H7 (cell line): ENCODE measurements around the gene RPL21. TPM values are rescaled to one million over a fixed set of nuclear protein-coding genes. Genes with fewer than 3 reads are reported as not detected.
A peak's percentile ranks its signal among the peaks of the same experiment; 100 is the strongest.
"Not testable (repeated sequence)": the region's sequence is repeated elsewhere in the genome, so short reads cannot be mapped to it uniquely, and the experiment has no call there.

Experiments
- DNase-seq: peaks from one replicate; pipeline ENCODE4 v3.0.0; 2012
- H3K27me3 ChIP-seq: 2 replicates; pipeline ENCODE4 v1.6.0; 2011; ENCODE audit warnings: mild to moderate bottlenecking, low read length; ENCODE audit not compliant: control insufficient read depth, insufficient read depth
- H3K36me3 ChIP-seq: replicated peaks from 2 replicates; pipeline ENCODE4 v1.5.1; 2011; ENCODE audit warnings: low read length; ENCODE audit not compliant: control insufficient read depth, insufficient read depth
- H3K4me3 ChIP-seq: 2 replicates; pipeline ENCODE4 v1.5.1; 2011; ENCODE audit warnings: low read depth, mild to moderate bottlenecking, control low read depth, low read length, moderate library complexity; ENCODE audit not compliant: insufficient read depth
- total RNA-seq: library from RNA; depleted of rRNA; stranded (reverse); fragments of >200 nt; shearing (Covaris generic); gene quantifications from 2 replicates; pipeline ENCODE4 v1.2.3, GENCODE V29; 2014; rRNA removed

The RPL21 gene
- total RNA-seq = 1,511 and 1,563 TPM in 2 replicates

- peak; percentile 84 for DNase-seq
- peaks cover 18% of the 10 kb centered on the region for H3K36me3 ChIP-seq
- no peaks in the 10 kb centered on the region for H3K27me3 ChIP-seq
- peak within 1 kb of the TSS; percentile 97 for H3K4me3 ChIP-seq
These were observed at the start of gene RPL21 for GRCh38 chr13:27251166-27252091. Gene RPL21, plus strand, starts transcription at chr13:27251558. Its CDS starts 2,219 bp downstream, at chr13:27253777.

GRCh38 chr13:27201661-27202060, 49.7 kb upstream of the RPL21 start:
- no peaks in the 10 kb centered on the region for H3K27me3 ChIP-seq
- no peak overlapping the region for H3K4me3 ChIP-seq
- DNase-seq = no peak
- H3K36me3 ChIP-seq = no peaks in the 10 kb centered on the region

GRCh38 chr13:27203186-27203585, 48.2 kb upstream of the RPL21 start:
- Histone ChIP-seq H3K4me3 (no peak overlapping the region), H3K36me3 (no peaks in the 10 kb centered on the region), H3K27me3 (no peaks in the 10 kb centered on the region)
- DNase-seq = no peak

GRCh38 chr13:27203854-27204253, 47.5 kb upstream of the RPL21 start:
- DNase-seq = no peak
- Histone ChIP-seq H3K27me3 (no peaks in the 10 kb centered on the region), H3K36me3 (no peaks in the 10 kb centered on the region), H3K4me3 (no peak overlapping the region)

GRCh38 chr13:27208514-27208913, 42.8 kb upstream of the RPL21 start:
- no peak for DNase-seq
- H3K36me3 ChIP-seq = no peaks in the 10 kb centered on the region
- no peaks in the 10 kb centered on the region for H3K27me3 ChIP-seq
- H3K4me3 ChIP-seq = no peak overlapping the region

- no peak for DNase-seq
- Histone ChIP-seq H3K36me3 (no peaks in the 10 kb centered on the region), H3K4me3 (no peak overlapping the region)
These were observed 40.1 kb upstream of the RPL21 start for GRCh38 chr13:27211271-27211670.

GRCh38 chr13:27211771-27212364, 39.5 kb upstream of the RPL21 start:
- H3K36me3 ChIP-seq = no peaks in the 10 kb centered on the region
- no peaks in the 10 kb centered on the region for H3K27me3 ChIP-seq
- no peak for DNase-seq
- no peak overlapping the region for H3K4me3 ChIP-seq

More at GRCh38 chr13:27211271-27211670, 40.1 kb upstream of the RPL21 start:
- H3K27me3 ChIP-seq = no peaks in the 10 kb centered on the region

GRCh38 chr13:27213386-27213785, 38.0 kb upstream of the RPL21 start:
- DNase-seq, H3K27me3 ChIP-seq, H3K36me3 ChIP-seq, H3K4me3 ChIP-seq: not testable (repeated sequence)

GRCh38 chr13:27217791-27218190, 33.6 kb upstream of the RPL21 start:
- H3K4me3 ChIP-seq, H3K36me3 ChIP-seq, H3K27me3 ChIP-seq, DNase-seq: not testable (repeated sequence)

- not testable (repeated sequence) for DNase-seq, H3K4me3 ChIP-seq, H3K27me3 ChIP-seq, H3K36me3 ChIP-seq
These were observed 32.5 kb upstream of the RPL21 start for GRCh38 chr13:27218861-27219260.

- H3K27me3 ChIP-seq = no peaks in the 10 kb centered on the region
- DNase-seq = no peak
- H3K4me3 ChIP-seq = no peak overlapping the region
- H3K36me3 ChIP-seq = no peaks in the 10 kb centered on the region
These were observed 31.7 kb upstream of the RPL21 start for GRCh38 chr13:27219611-27220010.

- not testable (repeated sequence) for H3K27me3 ChIP-seq, H3K36me3 ChIP-seq, H3K4me3 ChIP-seq, DNase-seq
These were observed 29.3 kb upstream of the RPL21 start for GRCh38 chr13:27222100-27222499.

GRCh38 chr13:27226991-27227390, 24.4 kb upstream of the RPL21 start:
- Histone ChIP-seq H3K27me3 (no peaks in the 10 kb centered on the region; the same call in 1 of the 2 replicates), H3K4me3 (no peak overlapping the region), H3K36me3 (no peaks in the 10 kb centered on the region)
- DNase-seq = no peak

- no peaks in the 10 kb centered on the region for H3K36me3 ChIP-seq
- no peak for DNase-seq
- no peaks in the 10 kb centered on the region; the same call in 1 of the 2 replicates for H3K27me3 ChIP-seq
- H3K4me3 ChIP-seq = no peak overlapping the region
These were observed 23.2 kb upstream of the RPL21 start for GRCh38 chr13:27228131-27228530.

GRCh38 chr13:27229642-27230041, 21.7 kb upstream of the RPL21 start:
- Histone ChIP-seq H3K36me3 (no peaks in the 10 kb centered on the region), H3K4me3 (no peak overlapping the region), H3K27me3 (no peaks in the 10 kb centered on the region; the same call in 1 of the 2 replicates)
- DNase-seq = no peak
